GM10248 (cell line): ENCODE results near the gene DNAJA3.
"Not testable (repeated sequence)": the region's sequence is repeated elsewhere in the genome, so short reads cannot be mapped to it uniquely, and the experiment has no call there.

Experiments
- CTCF ChIA-PET: fragments of 300-600 bp; sonication (Branson Sonifier 250); formaldehyde crosslinking; extraction: SDS; loops from one replicate; lab custom pipeline; 2021; ENCODE audit warnings: antibody characterized with exemption; lab: Yijun Ruan, JAX
- POLR2A ChIA-PET: fragments of 350-650 bp; sonication (Branson Sonifier 250); formaldehyde crosslinking; extraction: SDS; loops from one replicate; lab custom pipeline; 2020; ENCODE audit warnings: antibody characterized with exemption; lab: Yijun Ruan, JAX
- DNase-seq: peaks from one replicate; pipeline ENCODE4 v3.0.0; 2012; ENCODE audit errors: extremely low spot score
- CTCF ChIP-seq: IDR thresholded peaks from 2 replicates; pipeline ENCODE4 v1.5.1; 2012; ENCODE audit warnings: mild to moderate bottlenecking, low read depth; ENCODE audit errors: extremely low read depth, missing control alignments, control extremely low read depth

DNAJA3 gene

GRCh38 chr16:4392382-4393239 lies 33.1 kb upstream of the DNAJA3 start:
- ChIA-PET CTCF (interaction anchor here (0.8 to 8.3 kb wide), 3 partner anchors 10 to 40 kb away, joined by 3 to 100 read pairs (median 8); no protein-coding TSS in a partner anchor), POLR2A (no interaction called here)
- DNase-seq = no peak
- TF ChIP-seq CTCF = no peak

GRCh38 chr16:4393240-4393600 lies 32.4 kb upstream of the DNAJA3 start:
- ChIA-PET CTCF (interaction anchor here (0.8 to 8.3 kb wide), 3 partner anchors 10 to 40 kb away, joined by 3 to 100 read pairs (median 8); no protein-coding TSS in a partner anchor), POLR2A (no interaction called here)
- no peak for DNase-seq
- TF ChIP-seq CTCF = no peak

- DNase-seq, POLR2A ChIA-PET: not testable (repeated sequence)
- CTCF ChIA-PET = interaction anchor here (0.8 to 8.3 kb wide), 2 partner anchors 9 to 41 kb away, joined by 3 to 100 read pairs; no protein-coding TSS in a partner anchor
Measured at GRCh38 chr16:4393850-4394249, 31.8 kb upstream of the DNAJA3 start.

- POLR2A ChIA-PET = no interaction called here
- no peak for TF ChIP-seq CTCF
- no peak for DNase-seq
- CTCF ChIA-PET = interaction anchor here (0.9 to 1.8 kb wide), 3 partner anchors 8 to 106 kb away, joined by 3 to 7 read pairs (median 3); no protein-coding TSS in a partner anchor
Measured at GRCh38 chr16:4395055-4395726, 30.5 kb upstream of the DNAJA3 start.

- TF ChIP-seq CTCF = no peak
- CTCF ChIA-PET = interaction anchor here (5.0 to 7.4 kb wide), 3 partner anchors 9 to 70 kb away, joined by 25 to 100 read pairs (median 64); no protein-coding TSS in a partner anchor
- POLR2A ChIA-PET = no interaction called here
- DNase-seq = no peak
Measured at GRCh38 chr16:4399001-4399730, 26.5 kb upstream of the DNAJA3 start.

- no peak for DNase-seq
- TF ChIP-seq CTCF = no peak
- ChIA-PET CTCF (interaction anchor here (1.0 to 7.4 kb wide), 9 partner anchors 9 to 462 kb away, joined by 3 to 100 read pairs (median 25); partner anchors contain the start of gene CORO7), POLR2A (no interaction called here)
Measured at GRCh38 chr16:4401094-4401501, 24.6 kb upstream of the DNAJA3 start.
